Type B pancreatic cell (in vitro differentiated cells): ENCODE measurements around the gene CTSC. TPM values are rescaled to one million over a fixed set of nuclear protein-coding genes. Genes with fewer than 3 reads are reported as not detected.

Source experiments
- DNase-seq: peaks from one replicate; pipeline ENCODE4 v3.0.0; 2021; ENCODE audit warnings: mixed read lengths; ENCODE audit not compliant: unreplicated experiment; ENCODE audit errors: extremely low spot score
- H3K27ac Mint-ChIP-seq: 2 replicates; pipeline ENCODE4 v1.8.0; 2021; ENCODE audit warnings: mild to moderate bottlenecking, mixed read lengths
- H3K27me3 Mint-ChIP-seq: 2 replicates; pipeline ENCODE4 v1.8.0; 2021; ENCODE audit warnings: mixed read lengths
- H3K36me3 Mint-ChIP-seq: 2 replicates; pipeline ENCODE4 v1.8.0; 2021; ENCODE audit warnings: mixed read lengths
- H3K4me1 Mint-ChIP-seq: one replicate; pipeline ENCODE4 v1.8.0; 2021; ENCODE audit warnings: mixed read lengths; ENCODE audit not compliant: unreplicated experiment
- H3K4me3 Mint-ChIP-seq: 2 replicates; pipeline ENCODE4 v1.8.0; 2021; ENCODE audit warnings: mild to moderate bottlenecking, mixed read lengths
- H3K9me3 Mint-ChIP-seq: 2 replicates; pipeline ENCODE4 v1.8.0; 2021; ENCODE audit warnings: mixed read lengths
- CTCF ChIP-seq: fragments of 200-600 bp; sonication (generic); conservative IDR thresholded peaks from 2 replicates; pipeline ENCODE4 v1.5.0; 2021; ENCODE audit warnings: antibody characterized with exemption, mild to moderate bottlenecking
- total RNA-seq: library from RNA; stranded (reverse); gene quantifications from 2 replicates; pipeline ENCODE4 v1.2.1, GENCODE V29; 2021; ENCODE audit warnings: low replicate concordance

CTSC gene
- total RNA-seq, 1 donor from 2014 or later: 155 TPM

- H3K9me3 Mint-ChIP-seq: peaks cover 6% of the 10 kb centered on the region
- H3K4me1 Mint-ChIP-seq: no peaks in the 10 kb centered on the region
- H3K36me3 Mint-ChIP-seq: peaks cover 43% of the 10 kb centered on the region
- no peaks in the 10 kb centered on the region for H3K27me3 Mint-ChIP-seq
- H3K27ac Mint-ChIP-seq: no peak overlapping the region
- DNase-seq: no peak
- H3K4me3 Mint-ChIP-seq: no peak overlapping the region
- no peak for TF ChIP-seq CTCF
Observed at GRCh38 chr11:88308576-88308975, 29.0 kb downstream of the CTSC start.

GRCh38 chr11:88307749-88308425 is 29.6 kb downstream of the CTSC start:
- Mint-ChIP-seq H3K36me3 (peaks cover 50% of the 10 kb centered on the region), H3K4me1 (no peaks in the 10 kb centered on the region), H3K9me3 (peaks cover 6% of the 10 kb centered on the region), H3K27ac (no peak overlapping the region), H3K27me3 (no peaks in the 10 kb centered on the region), H3K4me3 (no peak overlapping the region)
- no peak for DNase-seq
- TF ChIP-seq CTCF: no peak

DNA sequence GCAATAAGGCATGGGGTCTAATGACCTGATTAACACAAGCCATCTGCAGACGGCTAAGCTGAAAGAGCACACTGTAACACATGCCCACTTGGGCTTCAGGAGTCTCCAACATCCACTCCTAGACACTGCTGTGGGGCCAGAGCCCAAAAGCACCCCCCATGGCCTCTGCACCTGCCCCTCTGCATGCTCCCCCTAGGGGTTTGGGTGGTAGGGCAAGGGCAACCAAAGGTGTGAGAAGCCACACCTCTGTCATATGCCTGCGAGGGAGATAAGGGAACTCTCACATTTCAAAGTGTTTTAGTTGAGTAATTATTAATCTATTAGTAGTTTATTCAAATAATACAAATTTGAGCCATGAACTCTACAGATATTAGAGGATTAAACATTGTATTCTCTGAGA is 30.8 kb downstream of the CTSC start:
- no peak overlapping the region for H3K4me3 Mint-ChIP-seq
- peaks cover 3% of the 10 kb centered on the region for H3K27me3 Mint-ChIP-seq
- H3K27ac Mint-ChIP-seq: no peak overlapping the region
- TF ChIP-seq CTCF: no peak
- H3K4me1 Mint-ChIP-seq: no peaks in the 10 kb centered on the region
- peaks cover 47% of the 10 kb centered on the region for H3K36me3 Mint-ChIP-seq
- DNase-seq: no peak
- peaks cover 6% of the 10 kb centered on the region for H3K9me3 Mint-ChIP-seq

- Mint-ChIP-seq H3K9me3 (peaks cover 6% of the 10 kb centered on the region), H3K36me3 (peaks cover 59% of the 10 kb centered on the region), H3K4me1 (no peaks in the 10 kb centered on the region), H3K27me3 (peaks cover 3% of the 10 kb centered on the region), H3K4me3 (no peak overlapping the region), H3K27ac (no peak overlapping the region)
- no peak for DNase-seq
- TF ChIP-seq CTCF: no peak
Observed at GRCh38 chr11:88305430-88305829, 32.1 kb downstream of the CTSC start.

DNA sequence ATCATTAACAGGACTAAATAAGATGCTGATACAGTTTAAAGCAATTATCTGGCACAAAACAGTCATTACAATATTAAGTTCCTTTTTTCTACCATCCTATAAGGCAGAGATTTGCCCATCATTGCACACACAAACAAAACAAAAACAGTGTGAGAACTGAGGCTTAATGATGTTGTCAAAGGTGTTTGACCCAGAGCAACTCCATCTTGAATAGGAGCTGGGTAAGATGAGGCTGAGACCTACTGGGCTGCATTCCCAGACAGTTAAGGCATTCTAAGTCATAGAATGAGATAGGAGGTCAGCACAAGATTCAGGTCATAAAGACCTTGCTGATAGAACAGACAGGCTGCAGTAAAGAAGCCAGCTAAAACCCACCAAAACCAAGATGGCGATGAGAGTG is 33.2 kb downstream of the CTSC start:
- DNase-seq: no peak
- Mint-ChIP-seq H3K27ac (no peak overlapping the region), H3K4me1 (peaks cover under 1% of the 10 kb centered on the region), H3K36me3 (peaks cover 61% of the 10 kb centered on the region), H3K9me3 (peaks cover 6% of the 10 kb centered on the region), H3K4me3 (no peak overlapping the region), H3K27me3 (peaks cover 3% of the 10 kb centered on the region)
- TF ChIP-seq CTCF: no peak
